NCI-H2107 treated with DMSO at 0.1 percent for 48 hours (cell line): ENCODE results near the gene RHOV.
"Not testable (repeated sequence)": the region's sequence is repeated elsewhere in the genome, so short reads cannot be mapped to it uniquely, and the experiment has no call there.

Source experiments
- DNase-seq: peaks from one replicate; lab custom pipeline; 2025; ENCODE audit not compliant: unreplicated experiment; lab: John Stamatoyannopoulos, UW

The RHOV gene

DNA sequence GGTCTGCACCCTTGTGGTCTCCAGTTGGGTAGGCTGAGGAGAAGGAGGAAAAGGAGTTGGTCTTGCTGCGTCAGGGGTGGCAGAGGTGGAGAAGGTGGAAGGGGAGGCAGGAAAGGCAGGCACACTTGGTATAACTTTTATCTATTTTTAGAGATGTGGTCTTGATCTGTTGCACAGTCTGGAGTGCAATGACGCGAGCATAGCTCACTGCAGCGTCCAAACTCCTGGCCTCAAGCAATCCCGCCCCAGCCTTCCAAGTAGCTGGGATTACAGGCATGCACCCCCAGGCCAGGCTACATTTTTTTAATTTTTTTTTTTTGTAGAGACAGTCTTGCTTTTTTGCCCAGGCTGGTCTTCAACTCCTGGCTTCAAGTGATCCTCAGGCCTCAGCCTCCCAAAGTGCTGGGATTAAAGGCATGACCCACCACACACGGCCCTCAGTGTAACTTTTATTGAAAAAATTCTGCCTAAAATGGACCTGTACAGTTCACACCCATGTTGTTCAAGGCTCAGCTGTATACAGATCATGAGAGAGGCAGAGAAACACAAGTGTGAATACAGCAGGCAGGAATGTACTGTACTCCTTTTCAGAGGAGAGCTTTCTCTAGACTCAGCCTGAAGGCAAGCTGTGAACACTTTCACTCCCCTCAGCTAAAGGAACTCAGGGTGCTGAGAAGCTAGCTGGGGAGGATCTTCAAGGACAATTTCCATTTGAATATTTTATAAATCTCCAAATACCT, 2.1 kb upstream of the RHOV start:
- no peak for DNase-seq

DNA sequence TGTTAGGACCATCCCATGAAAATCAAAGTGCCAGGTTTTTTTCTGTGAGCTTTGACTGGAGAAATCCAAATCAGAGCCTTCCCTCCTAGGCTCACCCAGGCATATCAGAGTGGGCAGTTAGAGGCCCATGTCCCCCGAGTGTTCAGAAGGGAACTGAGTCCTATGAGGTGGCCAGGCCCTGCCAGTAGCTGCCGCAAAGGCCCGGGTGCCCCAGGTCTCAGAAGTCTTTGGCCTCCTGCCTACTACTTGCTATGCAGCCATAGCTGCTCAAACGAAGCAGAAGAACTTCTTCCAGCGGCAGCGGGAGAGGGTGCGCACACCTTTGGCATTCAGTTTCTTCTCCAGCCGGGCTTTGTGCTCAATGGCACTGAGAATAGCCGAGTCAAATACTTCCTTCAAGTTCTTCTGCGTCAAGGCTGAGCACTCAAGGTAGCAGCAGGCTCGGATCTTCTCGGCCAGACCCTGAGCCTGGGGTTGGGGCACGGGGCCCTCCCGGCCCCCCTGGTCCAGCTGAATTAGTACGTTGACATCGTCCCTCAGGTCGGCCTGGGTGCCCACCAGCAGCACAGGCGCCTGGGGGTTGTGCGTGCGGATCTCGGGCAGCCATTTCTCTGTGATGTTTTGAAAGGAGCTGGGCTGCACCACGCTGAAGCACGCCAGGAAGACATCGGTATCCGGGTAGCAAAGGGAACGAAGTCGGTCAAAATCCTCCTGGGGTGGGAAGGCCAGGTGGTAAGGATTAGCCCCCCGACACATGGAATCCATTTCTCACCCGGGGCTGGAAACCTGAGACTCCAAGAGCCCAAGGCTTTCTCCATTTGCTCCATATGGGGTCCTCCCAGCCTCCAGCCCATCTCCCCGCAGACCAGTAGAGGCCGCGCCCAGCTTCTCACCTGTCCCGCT, 992 bp downstream of the RHOV start:
- no peak for DNase-seq

DNA sequence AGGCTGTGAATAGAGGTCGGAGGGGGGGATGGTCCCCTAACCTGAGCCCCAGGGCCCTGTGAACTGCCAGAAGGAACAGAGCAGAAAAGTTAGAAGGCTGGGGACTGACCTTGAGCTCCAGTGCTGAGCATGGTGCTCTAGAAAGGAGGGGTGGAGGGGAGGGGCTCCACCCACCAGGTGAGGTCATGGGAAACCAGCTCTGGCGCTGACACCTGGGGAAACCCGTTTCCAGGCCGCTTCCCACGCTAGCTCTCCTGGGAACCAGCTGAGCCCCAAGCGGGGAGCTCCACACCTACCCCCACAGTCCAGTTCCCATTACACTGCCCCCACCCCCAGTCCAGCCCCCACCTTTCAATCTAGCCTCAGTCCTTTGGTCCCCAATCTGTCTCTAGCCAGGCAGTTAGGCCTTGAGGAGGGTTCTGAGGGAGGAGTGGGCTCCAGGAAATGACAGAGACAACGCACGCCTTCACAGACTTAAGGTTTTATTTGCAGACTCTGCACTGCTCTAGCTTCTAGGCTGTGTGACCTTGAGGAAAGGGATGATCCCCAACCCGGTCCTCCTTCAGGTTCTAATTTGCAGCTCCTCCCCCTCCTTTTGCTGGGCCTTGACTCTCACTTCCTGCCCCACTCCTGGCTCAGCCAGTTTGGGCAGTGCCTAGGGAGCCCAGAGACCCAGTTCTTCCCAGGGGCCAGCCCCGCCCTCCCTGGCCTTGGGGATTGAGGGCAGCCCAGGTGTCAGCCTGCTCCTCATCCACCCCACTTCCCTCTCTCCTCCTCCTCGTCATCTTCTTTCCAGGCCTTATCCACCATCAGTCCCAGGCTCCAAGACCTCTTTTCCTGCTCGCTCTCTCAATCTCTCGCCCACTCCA, 2.1 kb downstream of the RHOV start:
- no peak for DNase-seq

DNA sequence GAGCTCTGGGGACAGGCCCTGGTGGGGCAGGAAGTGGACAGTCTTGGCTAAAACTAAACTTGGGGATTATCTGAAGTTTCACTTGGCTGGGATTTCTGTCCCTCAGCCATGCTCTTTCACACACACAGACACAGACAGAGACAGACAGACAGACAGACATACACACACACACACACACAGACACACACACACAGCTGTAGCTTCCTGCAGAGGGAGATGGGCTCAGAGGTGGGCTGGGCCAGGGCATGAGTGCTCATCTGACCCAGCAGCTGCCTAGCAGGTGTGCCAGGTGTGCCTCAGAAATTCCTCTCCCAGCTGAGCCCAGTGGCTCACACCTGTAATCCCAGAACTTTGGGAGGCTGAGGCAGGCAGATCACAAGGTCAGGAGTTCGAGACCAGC, 3.3 kb downstream of the RHOV start:
- DNase-seq = no peak

DNA sequence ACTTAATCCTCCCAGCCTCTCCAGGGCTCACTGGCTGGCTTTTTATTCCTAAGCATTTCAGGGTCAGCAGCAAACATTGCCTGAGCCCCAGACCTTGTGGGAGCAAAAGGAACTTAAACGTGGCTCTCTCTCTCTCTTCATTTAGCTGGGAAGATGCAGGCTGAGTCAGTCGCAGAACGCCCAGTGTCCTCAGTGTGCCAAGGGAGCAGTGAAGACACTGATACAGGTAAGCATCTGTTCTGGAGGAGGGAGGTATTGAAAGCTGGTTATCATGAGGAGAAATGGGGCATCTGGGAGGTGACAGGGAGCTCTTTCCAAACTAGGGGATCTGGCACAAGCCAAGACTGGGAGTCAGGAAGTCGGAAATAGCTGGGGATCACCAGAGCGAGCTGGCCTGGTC, 4.3 kb downstream of the RHOV start:
- no peak for DNase-seq

DNA sequence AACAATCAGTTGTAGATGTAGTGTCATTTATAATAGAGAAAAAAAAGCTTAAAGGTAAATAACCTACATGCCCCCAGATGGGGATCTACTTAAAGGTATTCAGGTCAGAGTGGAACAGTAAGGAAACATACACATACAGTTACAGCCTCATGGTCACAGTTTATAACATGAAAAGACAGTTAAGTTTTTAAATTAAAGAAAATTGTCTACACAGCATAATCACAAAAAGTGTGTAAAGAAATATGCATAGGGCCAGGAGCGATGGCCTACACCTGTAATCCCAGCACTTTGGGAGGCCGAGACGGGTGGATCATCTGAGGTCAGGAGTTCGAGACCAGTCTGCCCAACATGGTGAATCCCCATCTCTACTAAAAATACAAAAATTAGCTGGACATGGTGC, 6.8 kb downstream of the RHOV start:
- no peak for DNase-seq

DNA sequence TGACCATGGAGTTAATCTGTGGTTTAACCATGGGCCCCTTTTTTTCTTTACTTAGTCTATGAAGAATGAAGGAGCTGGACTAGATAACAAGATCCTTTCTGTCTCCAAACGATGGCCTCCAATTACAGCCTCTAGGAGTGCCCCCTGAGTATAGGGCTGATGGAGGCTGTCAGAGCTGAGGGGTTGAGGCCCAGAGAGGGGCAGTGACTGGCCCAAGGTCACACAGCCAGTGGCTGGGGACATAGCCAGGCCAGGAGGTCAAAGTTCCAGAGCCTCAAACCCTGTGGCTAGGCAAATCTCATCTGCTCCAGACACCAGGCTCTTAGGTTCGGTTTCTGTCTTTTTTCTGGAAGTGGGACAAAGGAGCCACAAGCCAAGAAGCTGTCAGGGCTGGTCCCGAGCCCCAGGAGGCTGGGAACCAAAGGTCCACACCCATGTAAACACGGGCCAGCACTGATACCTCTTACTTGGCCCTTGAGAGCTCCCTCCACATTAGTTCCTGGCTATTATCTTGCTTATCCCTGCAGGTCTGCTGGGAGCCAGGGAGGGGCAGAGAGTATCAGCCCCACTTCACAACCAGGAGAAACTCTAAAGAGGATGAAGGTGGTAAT, 10.3 kb downstream of the RHOV start:
- no peak for DNase-seq

DNA sequence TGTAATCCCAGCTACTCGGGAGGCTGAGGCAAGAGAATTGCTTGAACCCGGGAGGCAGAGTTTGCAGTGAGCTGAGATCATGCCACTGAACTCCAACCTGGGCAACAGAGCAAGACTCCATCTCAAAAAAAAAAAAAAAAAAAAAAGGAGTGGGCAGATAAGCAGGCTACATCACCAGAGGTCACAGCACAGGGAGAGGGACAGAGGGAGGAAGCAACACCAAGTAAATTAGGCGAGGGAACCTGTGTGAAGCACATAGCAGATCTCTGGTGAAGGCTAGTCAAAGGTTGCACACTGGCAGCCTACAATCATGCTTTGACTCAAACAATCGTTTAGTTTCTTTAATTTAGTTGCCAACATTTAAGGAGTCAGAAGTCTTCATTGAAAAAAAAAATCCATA, 12.9 kb downstream of the RHOV start:
- DNase-seq = not testable (repeated sequence)

DNA sequence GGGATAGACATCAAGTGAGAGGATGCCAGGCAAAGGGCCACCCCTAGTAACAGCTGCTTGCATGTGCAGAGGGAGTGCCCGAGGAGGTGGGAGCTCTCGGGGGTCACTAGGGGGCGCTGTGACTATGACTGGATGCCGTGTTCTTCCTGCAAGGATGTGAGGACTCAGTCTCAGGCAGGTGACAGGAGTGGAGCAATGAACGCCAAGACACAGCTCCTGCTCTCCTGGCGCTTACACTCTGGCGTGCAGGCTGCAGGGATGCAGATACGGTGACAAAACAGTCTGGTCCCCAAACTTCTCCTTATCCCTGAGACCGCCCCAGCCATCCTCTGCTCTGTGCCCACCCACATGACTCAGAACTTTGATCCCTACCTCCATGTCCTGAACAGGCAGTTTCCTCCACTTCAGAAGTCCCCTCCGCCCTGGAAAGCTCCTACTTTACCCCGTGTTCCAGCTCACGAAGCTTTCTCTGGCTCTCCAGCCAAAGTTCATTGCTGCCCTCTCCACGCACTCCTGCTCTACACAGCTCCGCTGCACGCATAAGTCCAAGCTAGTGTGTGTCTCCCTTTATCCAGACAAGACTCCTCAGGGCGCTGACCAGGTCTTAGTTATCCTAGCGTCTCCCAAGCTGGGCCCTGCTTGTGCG, 14.7 kb downstream of the RHOV start:
- no peak for DNase-seq

DNA sequence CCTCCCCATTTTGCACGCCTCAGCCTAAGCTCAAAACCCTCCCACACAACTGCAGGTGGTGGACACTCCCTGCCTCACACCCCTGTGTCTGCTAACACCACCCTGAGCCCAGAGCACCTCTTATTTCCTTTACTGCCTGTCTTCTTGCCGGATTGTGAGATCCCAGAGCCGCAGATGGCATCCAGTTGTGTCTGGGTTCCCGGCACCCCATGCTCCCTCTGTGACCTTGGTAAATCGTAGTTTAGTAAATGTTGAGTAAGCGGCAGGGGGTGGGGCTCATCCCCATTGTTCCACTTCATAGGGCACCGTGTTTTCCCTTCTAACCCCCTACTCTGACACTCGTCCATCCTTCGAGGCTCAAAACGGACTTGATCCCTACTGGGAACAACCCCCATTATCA, 15.3 kb downstream of the RHOV start:
- DNase-seq = no peak

DNA sequence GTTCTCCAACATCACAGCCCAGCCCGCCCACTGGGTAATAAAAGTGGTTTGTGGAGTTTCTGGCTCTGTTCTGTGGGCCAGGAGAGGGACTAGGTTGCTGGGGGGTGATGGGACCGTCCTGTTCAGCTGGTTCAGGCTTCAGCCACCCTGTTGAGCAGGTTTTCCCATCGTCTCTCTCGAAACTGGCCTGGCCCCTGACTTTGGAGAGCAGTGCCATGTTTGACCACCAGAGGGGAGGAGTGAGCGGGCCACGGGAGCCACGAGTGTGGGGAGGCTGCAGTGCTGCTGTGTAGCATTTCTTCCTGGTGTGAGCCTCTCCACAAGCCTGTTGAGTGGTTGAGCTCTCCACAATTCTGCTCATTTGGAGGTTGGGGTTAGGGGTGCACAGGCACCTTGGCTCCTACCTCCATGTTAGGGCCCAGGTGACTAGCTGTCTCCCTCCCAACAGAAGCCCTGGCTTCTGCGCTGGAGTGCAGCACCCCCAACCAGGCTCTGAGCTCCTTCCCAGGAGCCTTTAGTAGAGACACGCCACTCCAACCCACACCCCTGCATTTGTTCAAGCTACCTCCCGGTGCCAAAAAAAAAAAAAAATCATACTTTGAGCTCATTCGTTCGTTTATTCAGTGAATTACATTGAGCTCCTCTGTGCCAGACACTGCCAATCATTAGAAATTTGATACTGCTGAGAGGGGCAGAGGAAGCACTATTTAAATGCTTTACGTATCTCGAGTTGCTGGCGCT, 16.3 kb downstream of the RHOV start:
- peak; percentile 46 for DNase-seq

DNA sequence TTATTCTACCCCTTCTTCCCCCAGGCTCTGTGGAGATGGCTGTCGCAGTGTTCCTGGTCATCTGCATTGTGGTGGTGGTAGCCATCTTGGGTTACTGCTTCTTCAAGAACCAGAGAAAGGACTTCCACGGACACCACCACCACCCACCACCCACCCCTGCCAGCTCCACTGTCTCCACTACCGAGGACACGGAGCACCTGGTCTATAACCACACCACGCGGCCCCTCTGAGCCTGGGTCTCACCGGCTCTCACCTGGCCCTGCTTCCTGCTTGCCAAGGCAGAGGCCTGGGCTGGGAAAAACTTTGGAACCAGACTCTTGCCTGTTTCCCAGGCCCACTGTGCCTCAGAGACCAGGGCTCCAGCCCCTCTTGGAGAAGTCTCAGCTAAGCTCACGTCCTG, 17.3 kb downstream of the RHOV start:
- no peak for DNase-seq

DNA sequence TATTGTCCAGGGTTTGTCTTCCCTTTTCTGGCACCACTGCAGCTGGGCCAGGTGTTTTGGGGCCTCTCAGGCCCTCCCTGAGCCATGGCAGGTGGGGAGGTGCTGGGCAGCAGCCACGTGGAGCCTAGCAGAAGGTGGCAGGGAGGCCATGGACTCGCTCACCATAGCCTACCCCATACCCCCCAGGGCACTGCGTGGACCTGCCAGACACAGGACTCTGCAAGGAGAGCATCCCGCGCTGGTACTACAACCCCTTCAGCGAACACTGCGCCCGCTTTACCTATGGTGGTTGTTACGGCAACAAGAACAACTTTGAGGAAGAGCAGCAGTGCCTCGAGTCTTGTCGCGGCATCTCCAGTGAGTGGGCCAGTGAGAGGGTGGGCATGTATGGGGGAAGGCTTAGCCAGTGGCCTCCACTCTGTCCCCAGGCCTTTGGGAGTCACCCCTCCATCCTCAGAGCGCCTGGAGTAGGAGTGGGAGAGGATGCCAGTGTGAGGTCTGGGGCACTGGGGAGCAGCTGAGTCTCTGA, 18.3 kb downstream of the RHOV start:
- no peak for DNase-seq

DNA sequence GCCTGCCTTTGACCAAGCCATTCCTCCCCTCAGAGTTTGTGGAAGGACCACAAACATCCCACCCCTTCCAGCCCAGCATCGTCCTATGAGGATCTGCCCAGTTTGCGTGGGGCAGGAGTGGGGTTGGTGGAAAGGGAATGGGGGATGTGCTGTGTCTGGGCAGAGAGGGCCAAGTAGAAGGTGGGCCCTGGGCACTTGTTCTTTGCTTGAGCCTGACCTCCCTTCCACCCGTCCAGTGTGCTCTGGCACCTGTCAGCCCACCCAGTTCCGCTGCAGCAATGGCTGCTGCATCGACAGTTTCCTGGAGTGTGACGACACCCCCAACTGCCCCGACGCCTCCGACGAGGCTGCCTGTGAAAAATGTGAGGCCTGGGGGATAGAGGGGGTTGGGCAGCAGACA, 19.9 kb downstream of the RHOV start:
- DNase-seq = no peak

DNA sequence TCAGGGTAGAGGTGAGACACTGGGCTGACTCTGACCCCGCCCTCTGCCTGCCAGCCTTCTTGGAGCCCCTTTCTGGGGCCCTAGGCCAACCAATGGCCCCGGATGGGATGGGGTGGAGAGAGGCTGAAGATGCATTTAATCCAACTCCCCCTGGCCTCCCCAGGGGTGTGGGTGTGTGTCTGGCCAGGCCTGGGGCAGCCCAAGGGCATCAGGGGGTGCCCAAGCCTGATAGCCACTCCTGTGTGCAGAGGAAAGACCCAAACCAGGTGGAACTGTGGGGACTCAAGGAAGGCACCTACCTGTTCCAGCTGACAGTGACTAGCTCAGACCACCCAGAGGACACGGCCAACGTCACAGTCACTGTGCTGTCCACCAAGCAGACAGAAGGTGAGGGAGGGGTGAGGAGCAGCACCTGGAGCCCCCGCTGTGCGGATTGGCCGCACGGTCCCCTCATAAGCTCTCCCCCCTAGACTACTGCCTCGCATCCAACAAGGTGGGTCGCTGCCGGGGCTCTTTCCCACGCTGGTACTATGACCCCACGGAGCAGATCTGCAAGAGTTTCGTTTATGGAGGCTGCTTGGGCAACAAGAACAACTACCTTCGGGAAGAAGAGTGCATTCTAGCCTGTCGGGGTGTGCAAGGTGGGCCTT, 20.7 kb downstream of the RHOV start:
- DNase-seq = no peak

DNA sequence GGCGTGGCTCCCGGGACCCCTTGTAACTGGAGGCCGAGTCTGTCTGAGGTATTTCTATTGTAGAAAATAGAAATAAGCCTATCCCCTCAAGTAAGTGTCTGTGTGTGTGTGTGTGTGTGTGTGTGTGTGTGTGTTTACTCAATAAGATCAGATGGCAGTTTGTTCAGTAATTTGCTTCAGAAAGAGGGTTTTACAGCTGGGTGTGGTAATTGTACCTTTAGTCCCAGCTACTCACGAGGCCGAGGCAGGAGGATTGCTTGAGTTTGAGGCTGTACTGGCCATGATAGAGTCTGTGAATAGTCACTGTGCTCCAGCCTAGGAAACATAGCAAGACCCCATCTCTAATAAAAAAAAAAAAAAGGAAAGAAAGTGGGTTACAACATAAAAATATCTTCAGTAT, 21.5 kb downstream of the RHOV start:
- DNase-seq = no peak

DNA sequence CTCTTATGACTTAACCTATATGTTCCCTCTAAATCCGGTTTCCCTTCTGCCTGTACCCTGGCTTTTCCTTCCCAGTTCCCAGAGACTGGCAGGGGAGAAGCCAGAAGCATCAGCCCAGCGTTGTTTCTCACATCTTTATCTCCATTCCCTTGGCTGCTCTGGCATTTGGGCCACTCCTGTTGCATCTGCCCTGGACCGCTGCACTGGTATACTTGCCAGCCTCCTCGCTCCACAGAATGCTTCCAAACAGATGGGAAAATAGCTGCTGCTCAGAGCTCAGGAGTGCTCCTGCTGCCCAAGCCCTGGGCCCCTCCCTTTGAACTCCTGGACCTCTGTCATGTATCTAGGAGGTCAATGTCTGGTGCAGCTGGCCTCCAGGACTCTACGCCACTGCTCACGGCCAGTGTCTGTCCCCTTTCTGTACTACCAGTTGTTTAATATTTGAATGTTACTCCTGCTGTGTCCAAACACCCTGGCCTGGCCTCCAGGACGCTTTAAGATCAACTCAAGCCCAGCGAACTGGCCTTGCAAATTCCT, 23.4 kb downstream of the RHOV start:
- DNase-seq = no peak

DNA sequence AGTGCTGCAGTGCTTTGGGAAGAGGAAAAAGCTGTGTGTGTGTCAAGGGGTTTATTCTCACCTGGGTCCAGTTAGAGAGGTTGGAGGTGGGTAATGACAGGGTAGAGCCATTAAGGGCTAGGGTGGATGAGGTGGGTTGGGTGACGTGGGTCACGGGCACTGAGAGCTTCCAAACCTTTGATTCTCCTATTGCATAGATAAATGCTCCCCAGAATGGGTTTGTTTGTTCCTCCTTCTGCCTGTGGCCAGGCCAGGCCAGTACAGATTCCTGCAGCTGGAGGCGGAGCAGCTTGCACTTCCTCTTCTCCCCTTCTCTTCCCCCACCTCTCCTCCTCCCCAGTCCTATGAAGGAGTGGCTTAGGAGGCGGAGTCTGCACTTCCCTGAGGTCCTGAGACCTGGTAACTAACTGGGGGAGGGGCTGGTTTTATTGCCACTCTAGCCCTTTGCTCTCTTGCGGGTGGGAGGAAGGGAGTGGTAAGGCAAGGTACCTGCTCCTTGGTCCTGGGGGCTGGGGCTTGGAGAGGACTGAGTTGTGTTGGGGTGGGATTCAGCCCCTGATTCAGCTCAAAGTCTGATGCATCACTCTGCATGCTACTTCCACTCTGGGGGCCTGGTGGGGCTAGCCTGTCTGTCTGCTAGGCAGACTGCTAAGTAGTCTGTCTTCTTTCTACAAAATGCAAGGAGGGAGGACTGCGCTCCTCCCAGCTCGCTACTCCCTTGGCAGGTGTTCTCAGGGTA, 26.6 kb downstream of the RHOV start:
- no peak for DNase-seq
